AG20443 (cell line): ENCODE data around the gene HHEX.

Experiments used
- DNase-seq: peaks from one replicate; pipeline ENCODE4 v3.0.0; 2012; ENCODE audit warnings: low spot score, mixed read lengths

HHEX gene

DNA sequence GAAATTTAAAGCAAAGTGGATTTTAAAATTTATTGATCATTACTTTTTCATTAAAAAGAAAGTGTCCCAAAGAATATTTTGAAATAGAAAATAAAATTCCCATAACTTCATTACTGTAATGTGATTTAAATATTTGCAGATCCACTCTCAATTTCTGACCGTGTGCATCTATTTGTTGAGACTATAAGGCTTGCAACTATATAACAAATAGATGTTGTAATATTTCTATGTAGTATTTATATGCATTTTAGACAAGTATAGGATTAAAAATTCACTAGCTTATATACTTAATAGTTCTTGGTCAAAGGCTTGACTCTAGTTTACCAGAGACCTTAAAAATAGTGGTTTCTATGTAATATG, 3.8 kb downstream of the HHEX start:
- no peak for DNase-seq

DNA sequence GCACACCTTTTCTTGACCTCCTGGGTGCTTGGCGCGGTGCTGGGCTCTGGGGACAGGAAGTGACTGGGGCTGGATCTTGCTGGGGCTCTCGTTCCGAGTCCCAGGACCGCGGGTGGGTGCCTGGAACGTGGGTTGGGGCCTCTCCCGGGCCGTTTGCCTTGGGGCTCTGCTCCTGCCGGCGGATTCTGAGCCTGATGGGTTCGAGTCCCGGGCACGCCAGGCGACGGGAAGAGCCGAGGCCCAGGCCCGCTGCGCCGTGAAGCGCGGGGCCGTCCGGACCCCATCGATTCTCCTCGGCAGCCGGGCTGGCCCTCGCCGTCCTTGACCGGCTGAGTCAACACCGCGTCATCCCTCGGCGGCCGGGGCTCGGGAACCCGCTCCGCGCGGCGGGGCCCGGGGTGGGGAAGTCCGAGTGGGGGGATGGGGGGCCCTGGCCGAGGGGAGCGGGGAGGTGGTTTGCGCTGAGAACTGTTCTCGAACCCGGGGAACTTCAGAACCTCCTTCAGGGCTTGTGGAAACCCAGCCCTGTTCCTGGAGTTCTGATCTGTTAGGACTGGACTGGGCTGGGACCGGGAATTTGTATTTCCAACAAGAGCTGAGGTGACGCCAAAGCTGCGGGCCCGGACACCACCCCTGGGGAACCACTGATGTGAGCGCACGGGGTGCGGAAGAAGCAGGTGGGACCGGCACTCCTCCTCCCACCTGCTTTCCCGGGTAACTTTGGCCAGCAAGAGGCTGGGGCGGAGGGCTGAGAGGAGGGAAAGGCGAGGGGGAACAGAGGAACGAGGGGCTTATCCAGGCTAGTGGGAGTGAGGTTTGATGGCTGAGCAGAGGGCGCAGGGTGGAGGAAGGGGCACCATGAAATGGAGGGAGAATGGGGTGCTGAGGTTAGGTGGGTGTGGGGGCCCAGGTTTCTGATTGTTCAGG, 6.2 kb downstream of the HHEX start:
- DNase-seq: peak; percentile 84

DNA sequence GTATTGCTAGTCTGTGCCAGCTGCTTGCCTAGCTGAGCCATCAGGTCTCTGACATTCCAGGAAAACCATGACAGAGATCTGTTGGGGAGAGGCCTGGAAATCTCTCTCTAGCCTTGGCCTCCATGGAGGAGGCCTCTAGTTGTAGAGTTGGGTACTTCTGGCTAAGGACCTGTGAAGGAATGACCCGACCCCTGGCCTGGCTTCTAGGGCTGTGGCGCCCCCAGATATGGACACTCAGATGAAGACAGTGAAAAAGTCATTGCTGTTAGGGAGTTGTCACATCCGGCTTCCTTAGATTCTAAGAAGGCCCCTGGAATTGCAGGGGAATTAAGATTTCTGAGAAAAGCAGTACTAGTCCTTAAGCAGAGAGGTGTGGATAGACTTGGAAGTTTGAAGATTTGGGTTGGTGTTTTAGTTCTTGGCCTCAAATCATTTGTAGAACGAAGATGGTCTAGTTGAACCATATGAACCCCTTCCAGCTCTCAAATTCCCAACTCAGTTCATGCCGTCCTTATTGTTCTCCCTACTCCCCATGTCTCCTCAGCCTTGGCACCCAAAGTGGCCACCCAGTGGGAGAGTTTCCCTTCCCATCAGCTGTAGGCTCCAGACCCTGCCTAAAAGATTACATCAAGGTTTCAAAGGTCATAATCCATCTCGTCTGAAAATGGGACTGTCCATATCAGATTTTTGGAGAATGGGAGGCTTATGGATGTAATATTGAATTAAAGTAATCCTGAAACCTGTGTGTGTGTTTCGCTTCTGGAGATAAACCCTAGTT, 7.0 kb downstream of the HHEX start:
- no peak for DNase-seq

DNA sequence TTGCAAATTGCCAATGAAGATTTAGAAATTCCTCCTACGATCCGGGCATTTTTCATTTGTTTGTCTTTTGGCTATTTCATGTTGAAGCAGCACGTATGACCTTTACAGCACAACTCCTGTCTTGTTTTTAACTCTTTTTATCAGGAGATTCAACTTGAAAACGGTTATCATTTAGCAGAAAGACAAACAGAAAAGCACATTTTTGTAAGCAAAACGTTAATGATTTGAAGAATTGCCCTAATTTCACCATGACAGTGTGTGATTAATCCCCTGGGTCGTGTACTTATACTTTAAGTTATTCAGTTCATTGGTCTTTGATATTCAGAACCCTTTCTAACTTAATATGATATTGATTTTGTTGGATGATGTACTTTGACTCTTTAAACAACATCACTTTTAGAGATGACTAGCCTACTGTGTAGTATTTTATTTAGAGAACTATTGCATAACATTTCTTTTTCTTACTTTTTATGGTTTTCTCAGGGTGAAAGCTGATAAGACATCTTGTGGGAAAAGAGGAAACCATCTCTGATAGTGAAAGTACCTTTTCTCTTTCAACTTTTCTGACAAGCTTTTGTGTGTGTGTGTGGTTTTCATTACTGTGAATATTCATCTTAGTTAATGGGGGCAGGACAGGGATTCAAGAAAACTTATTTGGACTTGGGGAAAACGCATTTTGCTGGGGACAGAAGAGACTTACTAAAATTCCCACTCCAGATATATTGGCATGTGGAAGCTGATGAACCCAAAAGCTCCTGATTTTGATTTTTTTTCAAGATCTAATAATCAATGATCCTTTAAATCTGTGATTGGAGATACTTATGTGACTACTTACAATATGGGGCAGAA, 8.1 kb downstream of the HHEX start:
- no peak for DNase-seq

DNA sequence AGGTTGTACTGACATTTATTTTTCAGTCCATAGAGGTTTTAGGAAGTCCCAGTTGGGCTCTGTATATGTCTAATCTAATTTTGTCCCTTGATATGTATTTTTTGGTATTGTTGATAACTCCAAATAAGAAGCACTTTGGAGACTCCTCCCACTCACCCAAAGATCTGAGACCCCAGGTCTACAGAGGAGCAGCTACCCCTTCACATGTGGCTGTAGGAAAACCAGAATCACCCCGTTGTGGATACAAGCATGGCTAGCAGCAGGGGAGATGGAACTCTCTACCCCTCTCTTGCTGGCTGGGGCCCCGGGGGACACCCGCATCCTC, 9.4 kb downstream of the HHEX start:
- no peak for DNase-seq

DNA sequence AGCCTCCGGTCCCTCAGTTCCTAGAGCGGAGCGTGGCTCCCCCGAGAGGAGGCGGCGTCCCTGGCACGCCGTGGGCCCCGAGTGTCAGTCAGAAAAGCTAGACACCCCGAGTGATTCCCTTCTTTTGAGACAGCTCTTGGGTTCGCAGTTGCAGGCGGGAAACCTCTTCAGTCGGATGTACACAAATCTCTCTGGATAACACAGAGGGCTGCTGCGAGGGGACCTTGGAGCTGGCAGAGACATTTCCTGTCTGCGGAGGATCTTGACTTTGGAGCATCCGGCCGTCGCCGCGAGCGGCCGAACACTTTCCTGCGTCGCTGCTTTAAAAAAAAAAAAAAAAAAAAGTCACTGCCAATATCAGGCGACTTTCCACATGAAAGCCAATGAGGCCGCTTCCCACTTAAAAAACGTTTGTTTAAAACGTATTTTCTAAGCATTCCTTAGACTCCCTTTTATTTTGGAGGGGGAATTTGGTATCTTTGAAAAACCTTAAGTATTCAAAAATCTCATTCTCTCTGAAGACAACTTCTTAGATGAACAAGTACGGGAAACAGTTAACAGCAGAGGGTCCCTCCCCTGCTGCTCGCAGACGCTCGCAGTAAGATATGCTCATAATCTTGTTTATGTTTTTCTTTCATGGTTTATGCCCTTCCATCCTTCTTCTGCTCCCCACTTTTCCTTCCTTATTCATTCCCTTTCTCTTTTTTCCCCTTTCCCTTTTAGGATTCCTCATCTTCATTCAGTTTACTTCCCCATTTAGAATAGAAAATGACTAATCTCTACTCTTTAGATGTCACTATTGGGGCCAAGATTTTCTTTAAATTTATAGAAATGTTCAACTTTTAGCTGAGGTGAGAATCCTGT, 10.0 kb downstream of the HHEX start:
- DNase-seq: peak; percentile 55

DNA sequence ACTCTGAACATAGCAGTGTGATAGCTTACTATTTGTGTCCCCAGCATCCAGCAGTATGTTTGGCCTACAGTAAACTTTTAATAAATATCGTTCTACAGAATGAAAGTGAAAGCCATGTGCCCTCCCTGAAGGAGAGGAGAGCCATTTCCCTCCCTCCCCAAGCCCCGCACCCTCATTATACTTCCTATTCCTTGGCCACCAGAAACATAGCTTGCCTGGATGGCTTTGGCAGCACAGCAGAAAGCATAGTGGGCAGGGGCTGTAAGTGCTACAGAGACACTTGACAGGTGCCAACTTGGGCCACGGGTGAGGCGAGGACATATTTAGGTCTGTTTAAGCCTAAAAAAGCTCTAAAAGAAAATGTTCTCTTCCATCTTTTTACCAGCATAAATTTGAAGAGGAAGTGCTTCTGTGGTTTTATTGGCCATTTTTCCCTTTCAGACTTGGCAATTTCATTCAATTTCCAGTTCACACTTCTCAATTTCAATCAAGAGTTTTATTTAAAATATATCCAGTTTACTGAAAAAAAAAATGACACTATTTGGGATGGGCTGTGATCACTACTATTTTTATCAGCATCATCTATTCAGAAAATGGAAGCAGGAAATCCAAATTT, 12.7 kb downstream of the HHEX start:
- DNase-seq: no peak

DNA sequence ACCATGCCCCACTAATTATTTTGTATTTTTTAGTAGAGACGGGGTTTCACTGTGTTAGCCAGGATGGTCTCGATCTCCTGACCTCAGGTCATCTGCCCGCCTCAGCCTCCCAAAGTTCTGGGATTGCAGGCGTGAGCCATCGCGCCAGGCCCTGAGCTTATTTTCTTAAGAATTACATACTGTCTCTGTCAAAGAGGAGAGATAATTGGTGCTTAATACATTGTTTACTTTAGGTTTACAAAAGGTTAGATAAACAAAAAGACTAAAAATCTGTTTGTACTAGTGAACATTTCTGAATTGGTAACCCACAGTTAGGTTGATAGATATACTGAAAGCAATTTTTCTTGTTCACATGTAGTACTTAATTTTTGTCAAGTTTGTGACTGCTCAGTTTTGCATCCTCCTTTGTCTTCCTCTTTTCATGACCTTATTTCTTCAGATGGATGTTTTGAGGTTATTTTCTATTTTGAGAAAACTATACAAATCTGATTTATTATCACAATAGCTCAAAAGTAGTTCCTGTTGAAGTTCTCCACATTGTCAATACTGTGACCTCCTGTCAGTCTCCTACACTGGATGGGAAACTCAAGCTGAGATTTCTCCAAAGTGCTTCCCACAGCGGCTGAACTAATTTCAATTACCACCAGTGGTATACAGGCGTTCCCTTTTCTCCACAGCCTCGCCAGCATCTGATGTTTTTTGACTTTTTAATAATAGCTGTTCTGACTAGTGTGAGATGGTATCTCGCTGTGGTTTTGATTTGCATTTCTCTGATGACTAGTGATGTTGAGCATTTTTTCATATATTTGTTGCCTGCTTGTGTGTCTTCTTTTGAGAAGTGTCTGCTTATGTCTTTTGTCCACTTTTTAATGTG, 22.5 kb downstream of the HHEX start:
- DNase-seq: no peak

DNA sequence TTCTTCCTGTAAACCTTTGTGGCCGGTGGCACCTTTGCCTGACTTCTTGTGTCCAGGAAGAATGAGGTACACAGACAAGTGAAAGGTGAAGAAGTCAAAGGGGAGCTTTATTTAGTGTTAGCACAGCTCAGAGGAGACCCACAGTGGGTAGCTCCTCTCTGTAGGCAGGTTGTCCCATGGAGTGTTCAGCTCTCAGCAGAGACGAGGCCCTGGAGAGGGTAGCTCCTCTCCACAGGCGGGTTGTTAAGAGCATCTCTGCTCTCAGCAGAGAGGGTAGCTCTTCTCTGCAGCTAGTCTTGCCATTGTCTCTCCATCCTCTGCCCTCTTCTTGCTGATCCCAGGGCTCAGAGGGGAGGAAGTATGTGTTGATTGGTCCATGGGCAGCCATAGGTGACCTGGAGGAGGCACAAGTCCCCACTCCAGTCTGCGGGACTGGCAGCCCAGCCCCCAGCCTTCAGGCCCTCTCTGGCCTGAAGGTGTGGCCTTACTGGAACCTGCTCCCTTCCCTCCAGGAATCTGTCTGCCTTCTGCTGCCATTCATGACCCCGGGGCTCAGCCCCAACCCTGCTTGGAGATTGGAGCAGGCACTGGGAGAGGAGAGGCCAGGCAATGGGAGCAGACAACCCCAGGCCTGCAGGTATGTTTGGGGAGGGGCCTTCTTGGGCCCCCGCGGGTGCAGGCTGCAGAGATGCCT, 24.5 kb downstream of the HHEX start:
- DNase-seq: no peak

DNA sequence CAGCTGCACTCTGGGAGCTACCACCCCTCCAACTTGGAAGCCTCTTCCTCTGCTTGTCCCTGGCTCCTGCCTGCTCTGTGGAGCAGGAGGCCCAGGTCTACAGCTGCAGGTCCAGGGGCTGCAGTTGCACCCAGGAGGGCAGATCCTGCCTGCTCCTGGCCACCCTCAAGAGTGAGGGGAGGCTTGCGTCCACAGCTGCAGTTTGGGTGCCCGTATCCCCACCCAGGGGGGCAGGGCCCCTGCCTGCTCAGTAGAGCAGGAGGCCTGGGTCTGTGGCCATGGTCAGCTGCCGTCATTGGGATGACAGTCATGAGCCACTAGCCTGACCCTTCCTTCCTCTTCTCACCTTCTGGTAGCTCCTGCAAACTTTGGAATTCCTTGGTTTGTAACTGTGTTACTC, 25.1 kb downstream of the HHEX start:
- DNase-seq: no peak

DNA sequence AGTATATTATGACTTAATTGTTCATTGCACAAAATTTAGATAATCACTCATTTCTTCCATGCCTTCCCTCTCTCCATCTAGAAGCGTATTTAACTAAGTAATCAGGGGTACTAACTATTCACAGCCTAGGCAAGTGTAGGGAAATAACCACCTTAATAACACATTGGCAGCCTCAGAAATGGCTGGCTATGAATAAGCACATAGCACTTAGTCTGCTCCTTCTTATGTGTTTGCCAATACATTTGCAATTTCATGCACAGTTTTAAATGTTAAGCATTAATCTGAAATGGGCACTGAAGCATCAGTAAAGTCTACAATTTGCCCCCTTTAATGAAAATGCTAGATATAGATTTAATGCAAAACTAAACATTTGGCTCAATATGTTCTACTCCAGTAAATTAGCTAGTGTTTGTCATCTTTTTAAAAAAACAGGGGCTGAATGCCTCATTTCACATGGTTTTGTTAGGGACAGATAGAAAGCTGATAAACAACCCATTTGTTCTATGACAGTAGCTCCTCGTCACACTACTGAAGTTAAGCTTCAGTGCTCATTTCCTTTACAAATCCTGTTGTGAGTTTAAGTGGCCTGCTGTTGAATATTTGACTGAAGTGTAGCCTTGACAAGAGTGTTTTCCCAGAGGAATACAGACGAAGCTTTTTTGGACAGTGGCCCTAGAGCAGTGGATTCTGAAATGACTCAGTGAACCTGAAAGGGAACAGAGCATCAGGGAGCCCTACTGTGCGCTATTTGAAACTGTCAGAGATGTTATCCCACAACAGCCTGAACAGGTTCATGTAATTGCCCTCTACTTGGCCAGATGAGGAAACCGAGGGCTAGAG, 30.5 kb downstream of the HHEX start:
- no peak for DNase-seq

DNA sequence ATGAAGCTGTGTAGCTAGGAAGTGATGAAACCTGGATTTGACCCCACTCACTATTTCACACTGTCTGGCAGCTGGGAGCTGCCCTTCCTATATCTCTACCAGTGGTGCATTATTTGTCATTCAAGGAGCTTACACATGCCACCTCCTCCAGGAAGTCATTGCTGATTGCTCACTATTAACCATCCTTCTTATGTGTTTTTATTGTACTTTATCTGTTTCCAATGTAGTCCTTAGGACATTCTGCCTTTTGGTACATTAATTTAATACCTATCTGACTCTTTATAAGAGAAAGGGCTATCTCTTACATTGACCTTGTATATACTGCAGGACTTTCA, 31.0 kb downstream of the HHEX start:
- no peak for DNase-seq

DNA sequence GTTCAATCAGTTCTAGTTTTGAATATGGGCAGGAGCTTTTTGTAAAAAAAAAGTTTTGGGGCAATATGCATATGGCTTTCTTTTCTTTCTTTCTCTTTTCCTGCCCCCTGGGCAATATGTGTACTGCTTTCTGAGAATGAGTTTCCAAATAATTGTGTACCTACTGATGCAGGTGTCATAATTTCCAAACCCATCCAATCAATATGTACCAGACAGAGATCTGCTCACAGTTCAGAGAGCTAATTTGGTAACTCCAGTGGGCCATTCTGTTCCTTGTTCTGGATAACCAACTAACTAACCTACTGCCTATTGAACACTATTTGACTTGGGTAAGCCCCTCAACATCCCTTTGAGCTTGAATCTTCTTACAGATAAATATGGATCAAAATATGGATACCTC, 32.6 kb downstream of the HHEX start:
- no peak for DNase-seq

DNA sequence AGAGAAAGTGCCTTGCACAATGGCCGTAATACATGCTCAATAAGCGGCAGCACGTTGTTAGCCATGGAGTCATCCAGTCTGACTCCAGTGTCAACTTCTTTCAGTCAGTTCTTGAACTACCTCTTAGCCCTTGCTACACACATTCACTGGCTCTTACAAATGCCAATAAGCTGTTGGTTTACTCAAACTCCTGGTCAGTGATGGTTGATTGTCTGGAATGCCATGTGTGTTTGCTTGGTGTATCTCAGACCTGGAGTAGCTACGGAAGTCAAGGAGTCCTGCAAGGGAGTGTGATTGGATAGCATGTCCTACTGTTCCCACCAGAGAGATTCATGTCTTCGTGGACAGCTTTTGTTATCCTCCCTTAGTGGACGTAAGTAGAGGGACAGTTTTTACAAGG, 37.4 kb downstream of the HHEX start:
- no peak for DNase-seq

DNA sequence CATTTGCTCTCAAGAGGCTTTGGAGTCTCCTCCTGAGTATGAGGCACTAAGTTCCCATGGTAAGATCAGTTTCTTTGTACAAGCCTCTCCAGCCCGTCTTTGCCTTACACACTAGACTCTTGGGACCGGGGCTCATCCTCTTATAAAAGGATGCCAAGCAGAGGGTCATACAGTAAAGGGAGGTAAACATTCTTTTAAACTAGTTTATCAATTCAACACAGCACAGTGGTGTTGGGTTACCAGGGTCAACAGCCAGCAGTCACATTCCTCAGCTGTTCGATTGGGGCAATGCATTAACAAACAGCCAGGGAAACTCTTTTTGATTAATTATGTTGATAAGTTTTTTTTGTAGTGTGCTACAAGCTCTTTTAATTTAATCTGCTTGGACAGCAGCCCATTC, 37.8 kb downstream of the HHEX start:
- no peak for DNase-seq

DNA sequence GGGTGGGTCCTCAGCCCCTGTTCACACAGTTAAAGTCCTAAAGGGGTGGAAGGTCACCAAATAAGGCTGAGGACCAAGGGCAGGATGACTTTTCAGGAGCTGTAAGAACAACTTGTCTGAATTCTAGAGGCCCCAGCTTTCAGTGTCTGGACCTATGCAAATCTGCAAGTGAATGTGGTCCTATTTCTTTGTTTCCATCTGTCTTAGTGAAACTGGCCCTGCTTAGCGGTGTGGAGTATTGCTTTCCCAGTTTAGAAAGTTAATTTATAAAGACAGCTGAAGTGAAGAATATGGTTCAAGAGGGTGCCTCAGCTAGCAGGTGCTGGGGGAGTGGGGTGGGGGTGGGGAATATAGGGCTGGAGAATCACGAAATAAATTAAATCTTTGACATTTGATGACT, 40.1 kb downstream of the HHEX start:
- no peak for DNase-seq

DNA sequence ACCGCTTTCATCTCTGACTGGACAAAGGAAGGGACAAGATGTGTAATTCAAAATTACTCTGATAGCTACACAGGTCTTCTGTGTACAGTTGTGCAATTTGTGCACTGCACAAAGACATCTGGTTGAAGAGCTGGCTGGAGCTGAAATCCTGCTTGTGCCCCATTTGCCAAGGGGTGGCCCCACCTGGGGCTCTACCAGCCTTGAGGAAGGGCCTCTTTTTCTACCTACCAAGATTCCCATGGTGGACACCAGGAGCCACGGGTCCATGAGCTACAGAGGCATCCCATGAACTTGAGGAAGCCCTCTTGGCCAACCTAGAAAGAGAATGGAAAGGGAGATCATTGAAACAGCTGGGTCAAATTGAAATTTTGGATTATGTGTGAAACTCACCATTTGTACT, 43.2 kb downstream of the HHEX start:
- no peak for DNase-seq

DNA sequence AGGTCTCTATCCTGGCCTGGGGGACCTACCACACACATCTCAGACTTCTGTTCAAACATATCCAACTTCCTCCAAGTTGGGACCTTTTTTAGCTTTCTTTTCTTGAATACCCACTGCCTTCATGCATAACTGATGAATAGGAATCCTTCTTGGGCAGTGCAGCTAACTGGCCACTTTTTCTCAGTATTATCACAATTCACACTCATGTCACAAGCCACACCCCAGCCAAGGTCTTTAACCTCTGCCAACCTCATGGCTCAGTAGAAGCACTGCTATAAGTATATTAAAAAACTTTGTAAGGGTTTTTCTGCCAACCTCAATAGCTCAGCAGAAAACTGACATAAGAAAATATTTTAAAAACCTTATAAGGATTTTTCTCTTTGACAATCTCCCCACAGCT, 44.5 kb downstream of the HHEX start:
- DNase-seq: no peak

DNA sequence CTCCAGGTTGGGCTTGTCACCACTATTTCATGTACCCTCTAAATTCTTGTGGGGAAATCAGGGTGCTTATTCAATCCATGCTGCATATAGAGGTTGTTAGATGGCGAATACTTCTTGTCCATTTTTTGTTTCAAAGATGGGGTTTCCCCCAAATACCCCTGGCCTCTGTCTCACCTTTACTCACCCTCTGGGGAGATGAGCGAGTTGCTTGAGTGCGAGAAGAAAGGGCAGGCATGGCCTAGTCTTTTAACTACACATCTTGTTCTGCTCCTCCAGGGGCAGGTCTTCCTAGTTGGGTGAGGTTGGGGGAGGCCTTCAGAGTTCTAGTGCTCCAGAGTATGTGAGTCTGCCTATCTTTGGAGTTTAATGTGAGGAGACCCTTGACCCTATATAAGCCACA, 46.2 kb downstream of the HHEX start:
- DNase-seq: no peak
